PC-3 (cell line): ENCODE results near the gene FAM221A. TPM values are rescaled to one million over a fixed set of nuclear protein-coding genes. Genes with fewer than 3 reads are reported as not detected.

Experiments
- ATAC-seq: fragments of 200-7000 bp; cut with Tn5 transposase; 2 replicates; pipeline ENCODE4 v1.9.1; 2020; ENCODE audit warnings: mild to moderate bottlenecking, moderate library complexity
- BruUV-seq: library from RNA; stranded (reverse); fragments of 400-500 nt; replicated peaks from 2 replicates; lab custom pipeline; 2021; lab: Mats Ljungman, UMichigan
- CTCF ChIA-PET: fragments of 300-600 bp; sonication (Branson Sonifier 250); formaldehyde crosslinking; loops from one replicate; lab custom pipeline; 2022; ENCODE audit warnings: antibody characterized with exemption; lab: Charles Lee
- POLR2A ChIA-PET: fragments of 300-600 bp; sonication (Branson Sonifier 250); formaldehyde crosslinking; loops from one replicate; lab custom pipeline; 2022; ENCODE audit warnings: antibody characterized with exemption; ENCODE audit not compliant: unreplicated experiment; lab: Charles Lee
- DNase-seq: peaks from one replicate; pipeline ENCODE4 v3.0.0-alpha.2; 2015
- H2AFZ ChIP-seq: fragments of 300-600 bp; sonication (generic); 2 replicates; pipeline ENCODE4 v1.6.0; 2016; ENCODE audit warnings: antibody characterized with exemption, low read length
- H3F3A ChIP-seq: fragments of 300-600 bp; sonication (generic); one replicate; pipeline ENCODE4 v1.6.0; 2017; ENCODE audit warnings: antibody characterized with exemption, low read length, control low read depth, mild to moderate bottlenecking; ENCODE audit not compliant: unreplicated experiment
- H3K27ac ChIP-seq: fragments of 300-600 bp; sonication (generic); 2 replicates; pipeline ENCODE4 v1.5.1; 2016; ENCODE audit warnings: mild to moderate bottlenecking, low read length
- H3K27me3 ChIP-seq: fragments of 300-600 bp; sonication (generic); 2 replicates; pipeline ENCODE4 v1.6.1; 2016; ENCODE audit warnings: low read length, mixed read lengths
- H3K36me3 ChIP-seq: fragments of 300-600 bp; sonication (generic); 2 replicates; pipeline ENCODE4 v1.6.1; 2016; ENCODE audit warnings: low read depth, mixed run types, low read length, mixed read lengths
- H3K4me1 ChIP-seq: fragments of 300-600 bp; sonication (generic); 2 replicates; pipeline ENCODE4 v1.5.1; 2016; ENCODE audit warnings: low read length; ENCODE audit not compliant: insufficient read depth
- H3K4me2 ChIP-seq: fragments of 300-600 bp; sonication (generic); 2 replicates; pipeline ENCODE4 v1.6.0; 2016; ENCODE audit warnings: low read length
- H3K4me3 ChIP-seq: fragments of 300-600 bp; sonication (generic); 2 replicates; pipeline ENCODE4 v1.5.1; 2016; ENCODE audit warnings: mild to moderate bottlenecking, low read length, mixed read lengths
- H3K79me2 ChIP-seq: fragments of 300-600 bp; sonication (generic); 2 replicates; pipeline ENCODE4 v1.6.1; 2017; ENCODE audit warnings: low read length, mixed read lengths
- H3K9ac ChIP-seq: fragments of 300-600 bp; sonication (generic); 2 replicates; pipeline ENCODE4 v1.6.0; 2016; ENCODE audit warnings: mild to moderate bottlenecking, low read length
- H3K9me2 ChIP-seq: fragments of 300-600 bp; sonication (generic); replicated peaks from 2 replicates; pipeline ENCODE4 v1.6.1; 2016; ENCODE audit warnings: mixed run types, low read length, mixed read lengths
- H3K9me3 ChIP-seq: fragments of 300-600 bp; sonication (generic); 2 replicates; pipeline ENCODE4 v1.6.1; 2016; ENCODE audit warnings: low read length, mixed read lengths
- H4K20me1 ChIP-seq: fragments of 300-600 bp; sonication (generic); 2 replicates; pipeline ENCODE4 v1.6.1; 2016; ENCODE audit warnings: low read length, mixed read lengths
- EZH2 ChIP-seq: fragments of 300-600 bp; sonication (generic); IDR thresholded peaks from one replicate; pipeline ENCODE4 v1.6.1; 2017; ENCODE audit warnings: antibody characterized with exemption, mild to moderate bottlenecking, low read length; ENCODE audit not compliant: unreplicated experiment
- EZH2phosphoT487 ChIP-seq: fragments of 300-600 bp; sonication (generic); IDR thresholded peaks from 2 replicates; pipeline ENCODE4 v1.6.1; 2018; ENCODE audit warnings: mild to moderate bottlenecking, antibody characterized with exemption, low read length, borderline replicate concordance
- intact Hi-C: fragments of 100-400 bp; cut with micrococcal nuclease; formaldehyde crosslinking; loops from 2 replicates; pipeline ENCODE4 v1.9.0; 2023
- total RNA-seq: library from RNA; depleted of rRNA; stranded (reverse); fragments of >200 nt; gene quantifications from 2 replicates; pipeline ENCODE4 v1.2.3, GENCODE V29; 2014
- TF ChIP-seq, protein P1 (sequence below): fragments of 300-600 bp; sonication (generic); conservative IDR thresholded peaks from 2 replicates; pipeline ENCODE4 v1.5.1; 2017; ENCODE audit warnings: antibody characterized with exemption, low read depth, mild to moderate bottlenecking, low read length

FAM221A gene
- total RNA-seq, 1 experiment from 2014 or later, result 5.6 TPM

DNA sequence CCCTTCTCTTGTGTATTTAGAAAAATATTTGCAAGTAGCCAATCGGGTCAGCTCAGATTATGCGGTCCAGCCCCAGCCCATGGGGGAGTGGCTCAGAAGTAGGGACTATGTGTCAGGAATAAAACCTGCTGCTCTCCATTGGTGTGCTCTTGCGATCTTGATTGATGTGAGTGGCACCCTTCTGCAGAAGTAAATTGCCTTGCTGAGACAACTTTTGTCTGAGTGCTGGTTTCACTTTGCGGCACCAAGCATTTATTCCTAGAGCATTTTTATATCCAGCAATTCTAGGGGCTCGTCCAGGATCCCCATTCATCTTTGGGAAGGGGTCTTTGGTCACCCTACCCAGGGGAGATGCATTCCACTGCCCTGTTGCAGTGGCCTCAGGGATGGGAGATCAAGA is 26.1 kb upstream of the FAM221A start:
- ATAC-seq, result no peak

GRCh38 chr7:23654508-23654907 is 25.5 kb upstream of the FAM221A start:
- Histone ChIP-seq H3F3A (no peaks in the 10 kb centered on the region), H3K4me2 (no peak overlapping the region), H3K79me2 (no peaks in the 10 kb centered on the region), H3K9ac (no peak overlapping the region), H3K4me3 (no peak overlapping the region), H3K36me3 (no peaks in the 10 kb centered on the region; the same call in 1 of the 2 replicates), H4K20me1 (no peaks in the 10 kb centered on the region), H3K27ac (no peak overlapping the region), H3K9me2 (no peaks in the 10 kb centered on the region), H3K27me3 (no peaks in the 10 kb centered on the region), H3K9me3 (peaks cover 13% of the 10 kb centered on the region; the same call in 1 of the 2 replicates), H3K4me1 (no peaks in the 10 kb centered on the region), H2AFZ (no peak overlapping the region)
- no TSS peak for BruUV-seq
- ChIA-PET POLR2A (no interaction called here), CTCF (no interaction called here)
- intact Hi-C loops, result loop anchor here (5.0 kb wide), 1 partner anchor 58 kb away; the partner anchor contains the start of gene STK31
- TF ChIP-seq, protein P1, sequence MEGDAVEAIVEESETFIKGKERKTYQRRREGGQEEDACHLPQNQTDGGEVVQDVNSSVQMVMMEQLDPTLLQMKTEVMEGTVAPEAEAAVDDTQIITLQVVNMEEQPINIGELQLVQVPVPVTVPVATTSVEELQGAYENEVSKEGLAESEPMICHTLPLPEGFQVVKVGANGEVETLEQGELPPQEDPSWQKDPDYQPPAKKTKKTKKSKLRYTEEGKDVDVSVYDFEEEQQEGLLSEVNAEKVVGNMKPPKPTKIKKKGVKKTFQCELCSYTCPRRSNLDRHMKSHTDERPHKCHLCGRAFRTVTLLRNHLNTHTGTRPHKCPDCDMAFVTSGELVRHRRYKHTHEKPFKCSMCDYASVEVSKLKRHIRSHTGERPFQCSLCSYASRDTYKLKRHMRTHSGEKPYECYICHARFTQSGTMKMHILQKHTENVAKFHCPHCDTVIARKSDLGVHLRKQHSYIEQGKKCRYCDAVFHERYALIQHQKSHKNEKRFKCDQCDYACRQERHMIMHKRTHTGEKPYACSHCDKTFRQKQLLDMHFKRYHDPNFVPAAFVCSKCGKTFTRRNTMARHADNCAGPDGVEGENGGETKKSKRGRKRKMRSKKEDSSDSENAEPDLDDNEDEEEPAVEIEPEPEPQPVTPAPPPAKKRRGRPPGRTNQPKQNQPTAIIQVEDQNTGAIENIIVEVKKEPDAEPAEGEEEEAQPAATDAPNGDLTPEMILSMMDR, result peak; percentile 42; the same call in 1 of the 2 replicates
- TF ChIP-seq EZH2phosphoT487 (no peak), EZH2 (no peak)
- peak; percentile 9 for DNase-seq
- no peak for ATAC-seq

More for the DNA sequence above, 26.1 kb upstream of the FAM221A start:
- ChIA-PET POLR2A (no interaction called here), CTCF (no interaction called here)
- Histone ChIP-seq H4K20me1 (no peaks in the 10 kb centered on the region), H3K79me2 (no peaks in the 10 kb centered on the region), H3K27ac (no peak overlapping the region), H3F3A (no peaks in the 10 kb centered on the region), H3K4me2 (no peak overlapping the region), H2AFZ (no peak overlapping the region), H3K4me1 (no peaks in the 10 kb centered on the region), H3K36me3 (no peaks in the 10 kb centered on the region; the same call in 1 of the 2 replicates), H3K9ac (no peak overlapping the region), H3K9me2 (no peaks in the 10 kb centered on the region), H3K4me3 (no peak overlapping the region), H3K27me3 (no peaks in the 10 kb centered on the region), H3K9me3 (peaks cover 13% of the 10 kb centered on the region; the same call in 1 of the 2 replicates)
- BruUV-seq, result no TSS peak
- intact Hi-C loops, result loop anchor here (5.0 kb wide), 1 partner anchor 58 kb away; the partner anchor contains the start of gene STK31
- DNase-seq, result no peak
- TF ChIP-seq EZH2, result no peak
- no peak for TF ChIP-seq EZH2phosphoT487
- TF ChIP-seq, protein P1, result no peak

DNA sequence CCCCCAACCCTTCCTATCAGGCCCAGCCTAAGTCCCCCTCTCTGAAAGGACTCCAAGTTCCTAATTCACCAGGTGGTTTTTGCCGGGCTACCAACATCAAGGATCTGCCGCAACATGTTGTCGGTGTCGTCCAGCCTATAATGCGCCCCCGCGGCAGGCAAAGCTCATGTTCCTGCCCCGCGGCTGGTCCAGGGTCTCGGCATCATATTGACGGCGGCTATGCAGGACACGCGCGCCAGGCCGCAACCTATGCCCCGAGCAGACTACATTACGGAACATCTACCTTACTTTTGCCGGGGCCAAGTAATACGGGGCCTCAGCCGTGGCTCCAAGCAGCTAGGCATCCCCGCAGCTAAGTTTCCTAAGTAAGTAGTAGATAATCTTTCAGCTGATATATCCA is 24.6 kb upstream of the FAM221A start:
- H3K4me3 ChIP-seq, result no peak overlapping the region
- BruUV-seq, result no TSS peak
- no peak overlapping the region for H3K9ac ChIP-seq
- no peaks in the 10 kb centered on the region for H3K9me2 ChIP-seq
- H3K27me3 ChIP-seq, result no peaks in the 10 kb centered on the region
- no peak for ATAC-seq
- H3K79me2 ChIP-seq, result no peaks in the 10 kb centered on the region
- no peaks in the 10 kb centered on the region for H3F3A ChIP-seq
- H3K4me1 ChIP-seq, result no peaks in the 10 kb centered on the region
- ChIA-PET CTCF (no interaction called here), POLR2A (no interaction called here)
- H3K9me3 ChIP-seq, result peaks cover 13% of the 10 kb centered on the region; the same call in 1 of the 2 replicates
- no peak for TF ChIP-seq EZH2
- TF ChIP-seq EZH2phosphoT487, result no peak
- TF ChIP-seq, protein P1, result no peak
- intact Hi-C loops, result no loop called here
- no peaks in the 10 kb centered on the region; the same call in 1 of the 2 replicates for H3K36me3 ChIP-seq
- no peak overlapping the region for H3K27ac ChIP-seq
- no peak overlapping the region for H2AFZ ChIP-seq
- no peaks in the 10 kb centered on the region for H4K20me1 ChIP-seq
- no peak for DNase-seq
- H3K4me2 ChIP-seq, result no peak overlapping the region
